H1 (cell line): Measurements from ENCODE around the gene H2AZ2. TPM values are rescaled to one million over a fixed set of nuclear protein-coding genes. Genes with fewer than 3 reads are reported as not detected.
A peak's percentile ranks its signal among the peaks of the same experiment; 100 is the strongest.

Source experiments
- CTCF ChIA-PET: fragments of 300-600 bp; sonication (Branson Sonifier 250); formaldehyde crosslinking; loops from one replicate; lab custom pipeline; 2021; ENCODE audit not compliant: partially characterized antibody; lab: Charles Lee
- POLR2A ChIA-PET: fragments of 300-600 bp; sonication (Branson Sonifier 250); formaldehyde crosslinking; loops from one replicate; lab custom pipeline; 2021; ENCODE audit warnings: inconsistent platforms; ENCODE audit not compliant: partially characterized antibody; lab: Charles Lee
- DNase-seq, 2 experiments: peaks; one replicate each; pipeline versions ENCODE4 v3.0.0 to v3.0.0-alpha.2; 2010 to 2022; ENCODE audit warnings: low spot score in 2 of 2, low read depth in 1 of 2, mixed read lengths in 1 of 2
- FAIRE-seq: peaks from 2 replicates; lab custom pipeline; 2011; peaks lifted over from hg19 to GRCh38; lab: Jason Lieb, UNC
- H2AFZ ChIP-seq: 2 replicates; pipeline ENCODE4 v1.8.1; 2012; ENCODE audit warnings: low read length, inconsistent platforms
- H2AK5ac ChIP-seq: 2 replicates; pipeline ENCODE4 v1.6.1; 2013; ENCODE audit warnings: low read depth, low read length
- H2BK120ac ChIP-seq: replicated peaks from 2 replicates; pipeline ENCODE3; 2013; ENCODE audit warnings: low read depth, low read length, inconsistent platforms
- H2BK12ac ChIP-seq: 2 replicates; pipeline ENCODE4 v1.6.1; 2013; ENCODE audit warnings: low read depth, low read length
- H2BK15ac ChIP-seq: 2 replicates; pipeline ENCODE4 v1.6.1; 2013; ENCODE audit warnings: low read length
- H2BK20ac ChIP-seq: 2 replicates; pipeline ENCODE4 v1.6.1; 2013; ENCODE audit warnings: low read length
- H2BK5ac ChIP-seq: 2 replicates; pipeline ENCODE4 v1.6.1; 2013; ENCODE audit warnings: low read depth, low read length
- H3K14ac ChIP-seq: 2 replicates; pipeline ENCODE4 v1.6.1; 2013; ENCODE audit warnings: inconsistent platforms; ENCODE audit not compliant: insufficient read length
- H3K18ac ChIP-seq: 2 replicates; pipeline ENCODE4 v1.6.1; 2013; ENCODE audit warnings: low read length; ENCODE audit errors: extremely low read depth
- H3K23ac ChIP-seq: 2 replicates; pipeline ENCODE4 v1.6.1; 2013; ENCODE audit warnings: inconsistent platforms; ENCODE audit not compliant: insufficient read length
- H3K23me2 ChIP-seq: 2 replicates; pipeline ENCODE4 v1.6.1; 2013; ENCODE audit warnings: low read depth, low read length
- H3K27ac ChIP-seq: 2 replicates; pipeline ENCODE4 v1.6.1; 2011; ENCODE audit warnings: low read depth, low read length, inconsistent platforms
- H3K27me3 ChIP-seq, 4 experiments: replicated peaks in 1 of 4; 1 replicate in 1 of 4; 2 replicates in 3 of 4; pipeline versions ENCODE4 v1.6.1 to v1.8.1; 2011 to 2013; ENCODE audit warnings: low read length in 3 of 4, mild to moderate bottlenecking in 3 of 4, inconsistent platforms in 2 of 4, mixed read lengths in 2 of 4, moderate library complexity in 1 of 4; ENCODE audit not compliant: control insufficient read depth in 3 of 4, insufficient read depth in 3 of 4; ENCODE audit errors: extremely low read depth in 1 of 4
- H3K36me3 ChIP-seq, 4 experiments: 2 replicates each; pipeline versions ENCODE4 v1.6.1 to v1.8.1; 2011 to 2013; ENCODE audit warnings: mild to moderate bottlenecking in 4 of 4, low read length in 3 of 4, moderate library complexity in 2 of 4, control low read depth in 1 of 4, inconsistent platforms in 1 of 4; ENCODE audit not compliant: insufficient read depth in 4 of 4, control insufficient read depth in 2 of 4
- H3K4ac ChIP-seq: replicated peaks from 2 replicates; pipeline ENCODE3; 2013; ENCODE audit warnings: low read length, low read depth, mixed read lengths, inconsistent platforms; ENCODE audit not compliant: insufficient read length
- H3K4me1 ChIP-seq, 4 experiments: replicated peaks in 1 of 4; 1 replicate in 1 of 4; 2 replicates in 3 of 4; pipeline versions ENCODE4 v1.6.1 to v1.8.1; 2011 to 2013; ENCODE audit warnings: low read length in 3 of 4, inconsistent platforms in 2 of 4, mixed read lengths in 1 of 4; ENCODE audit not compliant: insufficient read depth in 4 of 4, control insufficient read depth in 3 of 4
- H3K4me2 ChIP-seq, 2 experiments: 2 replicates each; pipeline versions ENCODE4 v1.6.1 to v1.8.1; 2011 to 2013; ENCODE audit warnings: low read depth in 2 of 2, low read length in 2 of 2, control low read depth in 1 of 2, inconsistent platforms in 1 of 2, mild to moderate bottlenecking in 1 of 2; ENCODE audit not compliant: insufficient read depth in 1 of 2
- H3K4me3 ChIP-seq, 4 experiments: fragments of 200-600, 300-600 bp in 1 of 4; sonication (generic), shearing (Covaris generic), sonication (Bioruptor Twin) in 1 of 4; 2 replicates each; pipeline versions ENCODE4 v1.5.1 to v1.8.1; 2011 to 2016; ENCODE audit warnings: low read length in 4 of 4, low read depth in 3 of 4, control low read depth in 2 of 4, inconsistent platforms in 2 of 4, mild to moderate bottlenecking in 2 of 4, mixed read lengths in 1 of 4, moderate library complexity in 1 of 4; ENCODE audit not compliant: insufficient read depth in 2 of 4; ENCODE audit errors: extremely low read depth in 1 of 4
- H3K56ac ChIP-seq: replicated peaks from 2 replicates; pipeline ENCODE3; 2013; ENCODE audit warnings: low read depth, mild to moderate bottlenecking, mixed read lengths, low read length, inconsistent platforms; ENCODE audit not compliant: insufficient read length
- H3K79me1 ChIP-seq: 2 replicates; pipeline ENCODE4 v1.6.1; 2013; ENCODE audit warnings: low read depth, low read length, control low read depth
- H3K79me2 ChIP-seq, 2 experiments: 2 replicates each; pipeline versions ENCODE4 v1.6.1 to v1.8.1; 2012 to 2013; ENCODE audit warnings: low read length in 2 of 2, mild to moderate bottlenecking in 2 of 2, inconsistent platforms in 1 of 2; ENCODE audit not compliant: insufficient read depth in 2 of 2, control insufficient read depth in 1 of 2
- H3K9ac ChIP-seq, 4 experiments: replicated peaks in 1 of 4; 1 replicate in 1 of 4; 2 replicates in 3 of 4; pipeline versions ENCODE4 v1.6.1 to v1.8.1; 2011 to 2013; ENCODE audit warnings: low read depth in 3 of 4, low read length in 3 of 4, control low read depth in 2 of 4, mild to moderate bottlenecking in 2 of 4, moderate library complexity in 2 of 4, inconsistent platforms in 1 of 4; ENCODE audit errors: extremely low read depth in 1 of 4
- H3K9me3 ChIP-seq, 2 experiments: 2 replicates each; pipeline versions ENCODE4 v1.6.1 to v1.8.1; 2012 to 2013; ENCODE audit warnings: mild to moderate bottlenecking in 2 of 2, moderate library complexity in 2 of 2, control low read depth in 1 of 2, inconsistent platforms in 1 of 2, low read depth in 1 of 2, low read length in 1 of 2, mixed read lengths in 1 of 2; ENCODE audit not compliant: insufficient read depth in 2 of 2
- H4K20me1 ChIP-seq, 2 experiments: replicated peaks in 1 of 2; 2 replicates each; pipeline versions ENCODE3 to v1.8.1; 2011 to 2013; ENCODE audit warnings: inconsistent platforms in 2 of 2, low read length in 2 of 2, mild to moderate bottlenecking in 1 of 2; ENCODE audit not compliant: insufficient read depth in 2 of 2, control insufficient read depth in 1 of 2
- H4K5ac ChIP-seq: 2 replicates; pipeline ENCODE4 v1.6.1; 2013; ENCODE audit warnings: low read length, low read depth, mixed read lengths, inconsistent platforms; ENCODE audit not compliant: insufficient read length
- H4K8ac ChIP-seq: 2 replicates; pipeline ENCODE4 v1.8.0; 2013; ENCODE audit warnings: mild to moderate bottlenecking, moderate library complexity, low read length, inconsistent platforms; ENCODE audit not compliant: insufficient read depth; ENCODE audit errors: extremely low read depth
- H4K91ac ChIP-seq: replicated peaks from 2 replicates; pipeline ENCODE3; 2013; ENCODE audit warnings: low read length, mixed read lengths, inconsistent platforms; ENCODE audit not compliant: insufficient read length
- CEBPB ChIP-seq: IDR thresholded peaks from 2 replicates; pipeline ENCODE4 v1.6.1; 2012; ENCODE audit warnings: low read depth, low read length
- RBBP5 ChIP-seq: IDR thresholded peaks from 2 replicates; pipeline ENCODE4 v1.7.1; 2012; ENCODE audit warnings: low read depth, mild to moderate bottlenecking, inconsistent platforms, low read length, moderate library complexity, borderline replicate concordance
- WGBS, 2 experiments: shearing (Covaris generic) in 1 of 2; methylation state at CpG; one replicate each; pipeline versions ENCODE4 v1.1.6 to v1.1.7; 2013 to 2015; ENCODE audit warnings: low lambda C conversion rate in 2 of 2, mixed read lengths in 2 of 2, inconsistent platforms in 1 of 2, low coverage in 1 of 2, missing lambda C conversion rate in 1 of 2; ENCODE audit not compliant: insufficient replicate concordance in 2 of 2, insufficient coverage in 1 of 2, insufficient read length in 1 of 2; ENCODE audit errors: extremely low coverage in 1 of 2, missing lambda C conversion rate in 1 of 2; 5-methylcytosine and 5-hydroxymethylcytosine counted together
- polyA plus RNA-seq, 7 experiments: library from polyadenylated mRNA; depleted of rRNA in 3 of 7; stranded (reverse) in 5 of 7; unstranded in 2 of 7; fragments of >200 nt in 5 of 7; fragments of 200-250 nt in 2 of 7; gene quantifications; 1 replicate in 5 of 7; 2 replicates in 1 of 7; 4 replicates in 1 of 7; pipeline versions ENCODE4 v1.2.1 to v1.2.3, GENCODE V29; 2011 to 2013; ENCODE audit warnings: missing spikeins in 2 of 7, mixed read lengths in 2 of 7
- total RNA-seq: library from RNA; stranded (reverse); fragmentation: NEBNext Ultra II Directional; extraction: Animal tissue kit (Norgen Biotek cat#: 25700); gene quantifications from 2 replicates; pipeline ENCODE4 v1.2.1, GENCODE V29; 2021

The H2AZ2 gene
- total and polyA plus RNA-seq, 2 of the 8 experiments (the other 6 are each of a cell fraction or from before 2014, with no cell fraction given), result 168 to 187 TPM

DNA sequence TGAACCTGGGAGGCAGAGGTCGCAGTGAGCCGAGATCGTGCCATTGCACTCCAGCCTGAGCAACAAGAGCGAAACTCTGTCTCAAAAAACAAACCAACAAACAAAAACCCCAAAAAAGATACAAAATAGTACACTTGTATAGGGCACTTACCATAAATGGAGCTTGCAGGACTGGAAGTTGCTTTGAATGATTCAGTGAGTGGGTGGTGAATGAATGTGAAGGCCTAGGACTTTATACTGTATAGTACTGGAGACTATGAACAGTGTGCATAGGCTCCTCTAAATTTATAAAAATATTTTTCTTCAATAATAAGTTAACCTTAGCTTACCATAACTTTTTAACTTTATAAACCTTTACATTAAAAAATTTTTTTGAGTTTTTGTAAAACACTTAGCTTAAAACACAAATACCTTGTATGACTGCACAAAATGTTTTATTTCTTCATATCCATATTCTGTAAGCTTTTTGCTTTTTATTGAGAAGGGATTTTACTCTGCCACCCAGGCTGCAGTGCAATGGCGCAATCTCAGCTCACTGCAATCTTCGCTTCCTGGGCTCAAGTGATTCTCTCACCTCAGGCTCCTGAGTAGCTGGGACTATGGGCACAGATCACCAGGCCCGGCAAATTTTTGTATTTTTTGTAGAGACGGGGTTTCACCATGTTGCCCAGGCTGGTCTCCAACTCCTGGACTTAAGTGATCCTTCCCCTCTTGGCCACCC is 6.9 kb upstream of the H2AZ2 start:
- Histone ChIP-seq H4K20me1 (no peaks in the 10 kb centered on the region), H3K23me2 (no peaks in the 10 kb centered on the region), H3K4ac (no peak overlapping the region), H3K56ac (no peak overlapping the region), H3K36me3 (no peaks in the 10 kb centered on the region), H4K91ac (no peak overlapping the region), H4K5ac (no peak overlapping the region), H3K27me3 (no peaks in the 10 kb centered on the region), H3K4me2 (no peak overlapping the region), H4K8ac (no peak overlapping the region), H3K4me3 (no peak overlapping the region), H2AFZ (no peak overlapping the region), H3K79me1 (no peaks in the 10 kb centered on the region), H3K9me3 (no peaks in the 10 kb centered on the region), H3K79me2 (no peaks in the 10 kb centered on the region), H3K23ac (no peak overlapping the region), H3K14ac (no peak overlapping the region), H3K9ac (no peak overlapping the region), H3K27ac (no peak overlapping the region), H2AK5ac (no peak overlapping the region), H2BK15ac (no peak overlapping the region), H2BK12ac (no peak overlapping the region), H3K4me1 (no peaks in the 10 kb centered on the region), H2BK20ac (no peak overlapping the region), H3K18ac (no peak overlapping the region), H2BK5ac (no peak overlapping the region), H2BK120ac (no peak overlapping the region)
- TF ChIP-seq RBBP5 (no peak), CEBPB (peak; percentile 68)
- FAIRE-seq, result no peak
- WGBS, 2 experiments, result 88% methylated on average over 8 of the region's 8 CpGs; no CpG with 5 or more reads in 1 of the 2 experiments
- DNase-seq, result no peak
- ChIA-PET POLR2A (interaction anchor here (0.6 to 1.9 kb wide), 6 partner anchors 11 to 259 kb away, joined by 3 to 7 read pairs (median 3); partner anchors contain the start of gene PURB), CTCF (interaction anchor here (0.8 to 1.7 kb wide), 10 partner anchors 9 to 320 kb away, joined by 3 to 10 read pairs (median 4); partner anchors contain the start of gene PURB)
